Measurements from ENCODE around the gene PHLDA1. TPM values are rescaled to one million over a fixed set of nuclear protein-coding genes. Genes with fewer than 3 reads are reported as not detected.

Gene PHLDA1
- total and polyA plus RNA-seq, 9 of the 15 experiments (the other 6 are each of a cell fraction or from before 2014, with no cell fraction given), result 0.15 to 2.9 (median 0.54) TPM

- no peak for TF ChIP-seq FOXK1 (CRISPR knock-in tag; IDR thresholded peaks at IDR 0.05; ENCODE audit: borderline replicate concordance)
- TF ChIP-seq TRIM28 (IDR thresholded peaks at IDR 0.05), result no peak
- no peak for TF ChIP-seq PHF8 (IDR thresholded peaks at IDR 0.05; ENCODE audit: borderline replicate concordance, low read length)
- TF ChIP-seq RBM25 (IDR thresholded peaks at IDR 0.05; ENCODE audit: low read depth, low read length, severe bottlenecking), result no peak
- no peak for TF ChIP-seq MIER1 (IDR thresholded peaks at IDR 0.05; ENCODE audit: low read depth)
- no peak for TF ChIP-seq JUNB (CRISPR knock-in tag; conservative IDR thresholded peaks at IDR 0.05)
- TF ChIP-seq ZNF282 (CRISPR knock-in tag; IDR thresholded peaks at IDR 0.05), result no peak
- no peak for TF ChIP-seq SRF (CRISPR knock-in tag; IDR thresholded peaks at IDR 0.05)
Observed at GRCh38 chr12:75996861-75997447, 34.6 kb downstream of the PHLDA1 start (continued).

- Histone ChIP-seq H3K27me3 (ENCODE audit: control insufficient read depth in 2 of 2, insufficient read depth in 2 of 2, low read length in 2 of 2) (no peaks in the 10 kb centered on the region), H3K9me3 (replicated peaks; ENCODE audit: control insufficient read depth, insufficient read depth, low read depth, low read length) (no peaks in the 10 kb centered on the region), H3K9ac (ENCODE audit: insufficient read depth in 1 of 2, low read depth in 2 of 2, low read length in 2 of 2) (no peak overlapping the region), H3K79me2 (ENCODE audit: control insufficient read depth, insufficient read depth, low read length) (no peaks in the 10 kb centered on the region), H3K4me3 (no peak overlapping the region), H3K27ac (ENCODE audit: extremely low read depth, low read depth, low read length) (no peak overlapping the region), H4K20me1 (replicated peaks; ENCODE audit: control insufficient read depth, insufficient read depth, low read length) (no peaks in the 10 kb centered on the region), H3K4me1 (replicated peaks in 1 of 2; ENCODE audit: control insufficient read depth in 2 of 2, insufficient read depth in 2 of 2, low read length in 2 of 2) (peaks cover 0 to 2% of the 10 kb centered on the region in 2 experiments; a peak in 1 of 5 replicates), H3K36me3 (ENCODE audit: control insufficient read depth, insufficient read depth, low read length) (no peaks in the 10 kb centered on the region), H3K9me1 (ENCODE audit: control insufficient read depth, insufficient read depth, low read length) (no peaks in the 10 kb centered on the region), H2AFZ (ENCODE audit: low read depth, low read length) (no peak overlapping the region), H3K4me2 (ENCODE audit: insufficient read depth, low read length) (no peak overlapping the region)
- POLR2A ChIA-PET, result no interaction called here
- no peak for FAIRE-seq
- in situ Hi-C loops (cut with MboI), result no loop called here
- DNase-seq (ENCODE audit: extremely low read depth in 1 of 4, low spot score in 3 of 4), result no peak
- TF ChIP-seq MAFK (IDR thresholded peaks at IDR 0.05; ENCODE audit: low read length) (no peak), NR1H2 (CRISPR knock-in tag; IDR thresholded peaks at IDR 0.05) (no peak), HSF4 (CRISPR knock-in tag; IDR thresholded peaks at IDR 0.05; ENCODE audit: borderline replicate concordance) (no peak), GATA2 (CRISPR knock-in tag; IDR thresholded peaks at IDR 0.05) (no peak), ZBTB1 (CRISPR knock-in tag; IDR thresholded peaks at IDR 0.05; ENCODE audit: borderline replicate concordance, low read depth) (no peak), ZNF444 (CRISPR knock-in tag; IDR thresholded peaks at IDR 0.05) (no peak), ZFP91 (CRISPR knock-in tag; IDR thresholded peaks at IDR 0.05) (no peak), ZNF124 (CRISPR knock-in tag; IDR thresholded peaks at IDR 0.05) (no peak), RFX5 (IDR thresholded peaks at IDR 0.05; ENCODE audit: low read depth, low read length) (no peak), SNIP1 (IDR thresholded peaks at IDR 0.05; ENCODE audit: low read depth) (no peak), SMAD4 (CRISPR knock-in tag; conservative IDR thresholded peaks at IDR 0.05) (no peak), RHOXF2B (CRISPR knock-in tag; conservative IDR thresholded peaks at IDR 0.05) (no peak), CEBPB (tag; IDR thresholded peaks at IDR 0.05) (no peak), LARP7 (IDR thresholded peaks at IDR 0.05) (no peak)
- CTCF ChIA-PET (ENCODE audit: low intra/inter-chr PET ratio), result no interaction called here
- no TSS peak for BruUV-seq (replicated peaks)
- ATAC-seq, result no peak
- intact Hi-C loops (cut with micrococcal nuclease), result no loop called here
Observed at GRCh38 chr12:75995691-75996090, 35.9 kb downstream of the PHLDA1 start.

Measured in K562 (cell line).